ENCODE data around the gene SMARCC1.

- TF ChIP-seq, protein P1, sequence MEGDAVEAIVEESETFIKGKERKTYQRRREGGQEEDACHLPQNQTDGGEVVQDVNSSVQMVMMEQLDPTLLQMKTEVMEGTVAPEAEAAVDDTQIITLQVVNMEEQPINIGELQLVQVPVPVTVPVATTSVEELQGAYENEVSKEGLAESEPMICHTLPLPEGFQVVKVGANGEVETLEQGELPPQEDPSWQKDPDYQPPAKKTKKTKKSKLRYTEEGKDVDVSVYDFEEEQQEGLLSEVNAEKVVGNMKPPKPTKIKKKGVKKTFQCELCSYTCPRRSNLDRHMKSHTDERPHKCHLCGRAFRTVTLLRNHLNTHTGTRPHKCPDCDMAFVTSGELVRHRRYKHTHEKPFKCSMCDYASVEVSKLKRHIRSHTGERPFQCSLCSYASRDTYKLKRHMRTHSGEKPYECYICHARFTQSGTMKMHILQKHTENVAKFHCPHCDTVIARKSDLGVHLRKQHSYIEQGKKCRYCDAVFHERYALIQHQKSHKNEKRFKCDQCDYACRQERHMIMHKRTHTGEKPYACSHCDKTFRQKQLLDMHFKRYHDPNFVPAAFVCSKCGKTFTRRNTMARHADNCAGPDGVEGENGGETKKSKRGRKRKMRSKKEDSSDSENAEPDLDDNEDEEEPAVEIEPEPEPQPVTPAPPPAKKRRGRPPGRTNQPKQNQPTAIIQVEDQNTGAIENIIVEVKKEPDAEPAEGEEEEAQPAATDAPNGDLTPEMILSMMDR (IDR thresholded peaks at IDR 0.05), result no peak
- no peak for TF ChIP-seq POLR2A (IDR thresholded peaks at IDR 0.05)
Observed at GRCh38 chr3:47586746-47587145, 194.9 kb downstream of the SMARCC1 start.

All from testis (tissue), 2 donors.